ENCODE results near the gene KRT78.

The KRT78 gene

DNA sequence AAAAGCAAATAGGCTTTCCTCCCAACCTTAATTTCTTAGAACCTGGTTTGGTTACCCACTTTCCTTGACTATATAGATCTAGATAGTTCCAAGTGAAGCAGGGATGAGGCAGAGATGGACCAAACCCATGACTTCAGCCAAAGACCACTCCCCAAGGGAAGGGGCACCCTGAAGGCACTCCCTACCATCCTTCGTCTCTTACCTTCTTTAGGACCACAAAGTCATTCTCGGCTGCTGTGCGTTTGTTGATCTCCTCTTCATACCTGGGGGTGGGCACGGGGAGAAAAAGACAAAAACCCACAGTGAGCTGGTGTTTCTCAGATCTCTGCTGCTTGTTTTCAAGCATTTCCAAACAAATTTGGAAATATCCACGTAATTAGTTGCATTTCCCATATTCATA lies 38.2 kb downstream of the KRT78 start:
- POLR2A ChIA-PET: no interaction called here
- TF ChIP-seq FOXK2 (IDR thresholded peaks at IDR 0.05) (no peak), ZNF384 (IDR thresholded peaks at IDR 0.05) (no peak), ARNT (IDR thresholded peaks at IDR 0.05) (no peak), CTBP1 (IDR thresholded peaks at IDR 0.05; ENCODE audit: borderline replicate concordance) (no peak), L3MBTL2 (conservative IDR thresholded peaks at IDR 0.05) (no peak), FOXA1 (IDR thresholded peaks at IDR 0.05) (no peak), NFRKB (IDR thresholded peaks at IDR 0.05) (no peak), PKNOX1 (IDR thresholded peaks at IDR 0.05) (no peak)
- CTCF ChIA-PET: interaction anchor here (0.6 kb wide), 1 partner anchor 19 kb away, joined by 3 read pairs; no protein-coding TSS in a partner anchor
- DNase-seq (ENCODE audit: extremely low spot score): no peak

DNA sequence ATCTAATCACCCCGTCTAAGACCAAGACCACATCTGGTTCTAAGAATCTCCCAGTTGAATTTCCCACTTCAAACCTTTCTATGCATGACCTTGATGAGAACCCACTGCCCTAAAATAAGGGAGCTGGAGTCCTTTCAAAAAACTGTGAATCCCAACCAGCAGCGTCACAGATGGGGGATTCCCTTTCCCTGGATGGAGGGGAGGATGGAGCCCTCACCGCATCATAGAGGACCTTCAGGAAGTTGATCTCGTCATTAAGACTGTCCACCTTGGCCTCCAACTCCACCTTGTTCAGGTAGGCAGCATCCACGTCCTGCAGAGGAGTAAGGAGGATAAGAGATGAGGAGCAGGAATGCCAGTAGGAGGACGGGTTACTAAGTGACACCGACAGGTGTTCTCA lies 39.6 kb downstream of the KRT78 start:
- ChIA-PET CTCF (no interaction called here), POLR2A (no interaction called here)
- no peak for DNase-seq (ENCODE audit: extremely low spot score)
- TF ChIP-seq SUZ12 (IDR thresholded peaks at IDR 0.05): no peak
- TF ChIP-seq HDGF (IDR thresholded peaks at IDR 0.05; ENCODE audit: borderline replicate concordance): no peak
- TF ChIP-seq ELF4 (IDR thresholded peaks at IDR 0.05): no peak
- no peak for TF ChIP-seq LEF1 (IDR thresholded peaks at IDR 0.05; ENCODE audit: borderline replicate concordance)
- no peak for TF ChIP-seq SP1 (IDR thresholded peaks at IDR 0.05)
- no peak for TF ChIP-seq FOXK2 (IDR thresholded peaks at IDR 0.05)
- TF ChIP-seq L3MBTL2 (conservative IDR thresholded peaks at IDR 0.05): no peak
- TF ChIP-seq CTBP1 (IDR thresholded peaks at IDR 0.05; ENCODE audit: borderline replicate concordance): no peak
- no peak for TF ChIP-seq FOXA1 (IDR thresholded peaks at IDR 0.05)
- no peak for TF ChIP-seq TARDBP (IDR thresholded peaks at IDR 0.05)
- TF ChIP-seq BHLHE40 (IDR thresholded peaks at IDR 0.05; ENCODE audit: borderline replicate concordance): no peak

DNA sequence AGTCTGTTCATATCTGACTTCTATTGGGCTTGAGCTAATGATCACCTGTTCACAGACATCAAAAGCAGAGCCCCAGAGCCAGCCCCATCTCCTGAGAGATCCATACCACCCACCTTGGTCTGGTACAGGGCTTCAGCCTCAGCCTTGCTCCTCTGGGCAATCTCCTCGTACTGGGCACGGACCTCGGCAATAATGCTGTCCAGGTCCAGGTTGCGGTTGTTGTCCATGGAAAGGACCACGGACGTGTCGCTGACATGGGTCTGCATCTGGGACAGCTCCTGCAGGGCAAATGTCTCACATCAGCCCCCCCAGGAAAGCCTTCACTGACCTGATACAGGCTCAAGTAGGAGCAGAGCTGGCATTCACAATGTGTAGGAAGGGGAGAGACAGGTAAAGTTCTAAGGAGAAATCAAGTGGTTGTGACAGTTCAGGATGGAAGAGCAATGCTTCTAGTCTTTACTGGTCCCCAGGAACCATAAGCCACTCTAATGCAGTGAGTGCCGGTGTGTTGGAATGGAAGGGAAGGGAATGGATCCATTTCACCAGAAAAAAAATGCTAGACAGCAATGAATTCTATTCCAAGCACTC lies 40.1 kb downstream of the KRT78 start:
- ChIA-PET POLR2A (no interaction called here), CTCF (interaction anchor here (0.6 to 0.8 kb wide), 2 partner anchors 33 to 62 kb away, joined by 3 to 6 read pairs; no protein-coding TSS in a partner anchor)
- TF ChIP-seq ZNF384 (IDR thresholded peaks at IDR 0.05): no peak
- no peak for TF ChIP-seq TARDBP (IDR thresholded peaks at IDR 0.05)
- no peak for TF ChIP-seq L3MBTL2 (conservative IDR thresholded peaks at IDR 0.05)
- no peak for TF ChIP-seq NFRKB (IDR thresholded peaks at IDR 0.05)
- no peak for TF ChIP-seq SUZ12 (IDR thresholded peaks at IDR 0.05)
- TF ChIP-seq LEF1 (IDR thresholded peaks at IDR 0.05; ENCODE audit: borderline replicate concordance): no peak
- TF ChIP-seq BHLHE40 (IDR thresholded peaks at IDR 0.05; ENCODE audit: borderline replicate concordance): no peak
- no peak for TF ChIP-seq SP1 (IDR thresholded peaks at IDR 0.05)
- no peak for TF ChIP-seq PKNOX1 (IDR thresholded peaks at IDR 0.05)
- no peak for TF ChIP-seq FOXK2 (IDR thresholded peaks at IDR 0.05)
- no peak for TF ChIP-seq ELF4 (IDR thresholded peaks at IDR 0.05)
- no peak for TF ChIP-seq HDGF (IDR thresholded peaks at IDR 0.05; ENCODE audit: borderline replicate concordance)
- TF ChIP-seq FOXM1 (IDR thresholded peaks at IDR 0.05; ENCODE audit: borderline replicate concordance): no peak
- TF ChIP-seq CTBP1 (IDR thresholded peaks at IDR 0.05; ENCODE audit: borderline replicate concordance): no peak
- TF ChIP-seq ARNT (IDR thresholded peaks at IDR 0.05): no peak
- no peak for TF ChIP-seq FOXA1 (IDR thresholded peaks at IDR 0.05)
- no peak for DNase-seq (ENCODE audit: extremely low spot score)

DNA sequence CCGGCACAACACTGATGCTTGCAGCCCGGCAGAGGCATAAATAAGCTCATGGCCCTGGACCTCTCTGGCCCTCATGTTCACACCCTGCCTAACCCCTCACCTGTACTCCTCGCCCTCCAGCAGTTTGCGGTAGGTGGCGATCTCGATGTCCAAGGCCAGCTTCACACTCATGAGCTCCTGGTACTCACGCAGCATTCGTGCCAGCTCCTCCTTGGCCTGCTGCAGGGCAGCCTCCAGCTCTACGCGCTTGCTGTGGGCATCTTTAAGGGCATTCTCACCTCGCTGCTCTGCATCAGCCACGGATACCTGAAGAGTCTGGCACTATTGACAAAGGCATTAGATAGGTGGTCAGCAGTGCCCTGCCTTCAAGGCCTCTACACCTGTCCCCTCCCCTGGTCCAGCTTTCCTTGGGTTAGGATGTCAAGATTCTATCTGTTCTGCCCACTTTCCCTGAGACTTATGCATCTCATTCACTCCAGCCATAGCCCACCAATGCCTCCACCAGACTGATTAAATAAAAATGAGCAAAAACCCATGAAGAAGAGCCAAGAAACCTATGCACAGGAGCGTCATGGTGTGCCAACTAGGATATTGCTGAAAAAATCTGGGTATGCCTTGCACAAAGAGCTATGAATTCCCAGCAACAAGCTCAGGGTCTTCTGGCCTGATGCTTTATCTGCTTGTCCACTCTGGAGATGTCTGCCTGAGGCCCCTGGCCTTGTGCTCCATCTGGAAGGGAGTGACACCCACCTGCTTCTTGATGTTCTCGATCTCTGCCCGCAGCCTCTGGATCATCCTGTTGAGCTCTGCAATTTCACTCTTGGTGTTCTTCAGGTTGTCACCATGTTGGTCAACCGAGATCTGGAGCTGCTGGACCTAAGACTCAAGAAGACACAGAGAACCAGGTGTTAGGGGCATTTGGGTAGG lies 41.0 kb downstream of the KRT78 start:
- ChIA-PET CTCF (interaction anchor here (0.8 kb wide), 1 partner anchor 63 kb away, joined by 3 read pairs; no protein-coding TSS in a partner anchor), POLR2A (no interaction called here)
- no peak for TF ChIP-seq LEF1 (IDR thresholded peaks at IDR 0.05; ENCODE audit: borderline replicate concordance)
- TF ChIP-seq ZNF384 (IDR thresholded peaks at IDR 0.05): no peak
- TF ChIP-seq BHLHE40 (IDR thresholded peaks at IDR 0.05; ENCODE audit: borderline replicate concordance): no peak
- TF ChIP-seq NFRKB (IDR thresholded peaks at IDR 0.05): no peak
- no peak for DNase-seq (ENCODE audit: extremely low spot score)

GRCh38 chr12:52806821-52807543 lies 41.8 kb downstream of the KRT78 start:
- ChIA-PET CTCF (no interaction called here), POLR2A (no interaction called here)
- no peak for DNase-seq (ENCODE audit: extremely low spot score)
- TF ChIP-seq SP1 (IDR thresholded peaks at IDR 0.05): no peak
- TF ChIP-seq NFRKB (IDR thresholded peaks at IDR 0.05): no peak
- no peak for TF ChIP-seq HDGF (IDR thresholded peaks at IDR 0.05; ENCODE audit: borderline replicate concordance)
- no peak for TF ChIP-seq L3MBTL2 (conservative IDR thresholded peaks at IDR 0.05)
- no peak for TF ChIP-seq CTBP1 (IDR thresholded peaks at IDR 0.05; ENCODE audit: borderline replicate concordance)
- TF ChIP-seq PKNOX1 (IDR thresholded peaks at IDR 0.05): no peak
- no peak for TF ChIP-seq ZNF384 (IDR thresholded peaks at IDR 0.05)
- no peak for TF ChIP-seq ARNT (IDR thresholded peaks at IDR 0.05)
- no peak for TF ChIP-seq TARDBP (IDR thresholded peaks at IDR 0.05)
- TF ChIP-seq FOXK2 (IDR thresholded peaks at IDR 0.05): no peak
- TF ChIP-seq FOXA1 (IDR thresholded peaks at IDR 0.05): no peak
- TF ChIP-seq FOXM1 (IDR thresholded peaks at IDR 0.05; ENCODE audit: borderline replicate concordance): no peak
- TF ChIP-seq ELF4 (IDR thresholded peaks at IDR 0.05): no peak
